ENCODE measurements around the gene WDR74. TPM values are rescaled to one million over a fixed set of nuclear protein-coding genes. Genes with fewer than 3 reads are reported as not detected.

Gene WDR74
- polyA plus RNA-seq, 1 donor: 37.2 TPM

DNA sequence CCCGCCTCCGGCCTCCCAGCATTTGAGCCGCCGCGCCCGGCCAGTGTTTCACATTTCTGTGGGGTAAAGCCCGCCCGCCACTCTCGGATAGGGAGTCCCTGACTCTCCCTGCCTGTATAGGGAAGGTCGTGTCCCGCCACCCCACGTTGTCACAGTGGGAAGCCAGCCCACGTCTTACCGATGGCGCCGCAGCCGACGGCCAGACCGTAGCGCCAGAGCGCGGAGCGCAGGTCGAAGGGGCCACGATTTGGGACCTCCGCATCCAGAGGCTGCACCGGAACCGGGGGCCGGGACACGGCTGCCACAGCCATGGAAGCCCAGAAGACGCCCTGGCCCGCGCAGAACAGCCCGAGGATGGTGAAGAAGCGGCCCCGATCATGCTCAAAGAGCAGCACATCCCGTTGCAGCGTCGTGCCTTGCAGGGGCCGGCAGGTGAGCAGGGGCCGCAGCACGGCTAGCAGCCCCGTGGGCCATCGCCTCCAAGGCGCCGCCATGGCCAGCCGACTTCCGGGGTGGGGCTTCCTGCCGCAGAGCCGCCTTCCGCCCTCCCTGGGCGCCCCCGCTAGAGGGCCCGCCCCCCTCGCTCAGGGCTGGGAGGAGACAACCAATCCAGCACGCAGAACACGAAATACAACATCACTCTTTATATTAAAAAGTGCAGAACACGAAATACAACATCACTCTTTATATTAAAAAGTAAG lies 47.7 kb downstream of the WDR74 start, which contains the start of gene TMEM223:
TMEM223 (minus strand) TSS at position 506 of the 701 bp plus-strand sequence; CDS start at position 494, 12 bp downstream.
- peak; percentile 90 for DNase-seq

DNA sequence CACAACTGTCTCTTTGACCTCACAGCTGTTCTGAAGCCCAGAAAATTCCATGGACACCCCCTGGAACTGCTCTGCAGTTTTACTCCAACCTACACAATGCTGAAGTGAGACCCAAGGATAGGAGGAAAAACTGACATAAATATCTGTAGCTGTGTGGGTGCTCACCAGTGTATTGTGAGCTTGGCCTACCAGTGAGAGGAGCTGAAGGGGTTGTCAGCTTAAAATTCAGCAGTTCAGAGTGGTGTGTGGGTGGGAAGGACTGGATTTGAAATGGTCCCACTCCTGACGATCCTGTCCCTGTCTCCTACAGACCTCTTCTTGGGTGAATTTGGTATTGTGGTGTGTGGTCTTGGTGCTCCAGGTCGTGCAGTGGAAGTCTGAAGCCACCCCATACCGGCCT lies 49.8 kb downstream of the WDR74 start:
- no peak for DNase-seq

- DNase-seq: no peak
These were observed 50.4 kb downstream of the WDR74 start for GRCh38 chr11:62788991-62789390.

DNA sequence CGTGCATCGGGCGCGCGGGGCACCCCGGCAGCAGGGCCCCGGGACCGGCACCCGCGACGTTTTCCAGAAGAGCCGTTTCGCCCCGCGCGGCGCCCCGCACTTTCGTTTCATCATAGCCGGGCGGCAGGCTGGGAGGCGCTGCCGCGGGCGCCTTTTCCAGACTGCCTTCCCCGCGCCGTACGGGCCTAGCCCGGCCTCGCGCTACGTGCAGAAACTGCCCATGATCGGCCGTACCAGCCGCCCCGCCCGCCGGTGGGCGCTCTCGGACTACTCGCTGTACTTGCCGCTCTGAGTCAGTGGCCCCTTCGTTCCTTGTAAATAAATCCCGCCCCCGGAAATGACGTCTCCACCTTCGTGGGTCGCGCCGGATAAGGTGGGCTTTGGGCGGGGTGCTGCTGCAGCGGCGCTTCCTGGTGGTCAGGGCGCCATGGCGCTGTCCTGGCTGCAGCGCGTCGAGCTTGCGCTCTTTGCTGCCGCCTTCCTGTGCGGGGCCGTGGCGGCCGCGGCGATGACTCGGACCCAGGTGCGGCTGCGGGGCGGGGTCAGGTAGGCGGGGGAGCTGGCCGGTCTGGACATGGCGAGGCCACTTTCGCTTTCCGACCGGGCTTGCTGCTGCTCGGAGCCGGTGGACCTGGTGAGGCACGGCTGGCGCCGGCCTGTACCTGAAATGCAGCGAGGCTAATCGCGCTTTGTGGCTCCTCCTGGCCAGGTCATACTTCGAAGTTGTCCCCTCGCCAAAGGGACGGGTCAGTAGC lies 52.2 kb downstream of the WDR74 start, which contains the start of gene TMEM179B:
TMEM179B (plus strand) TSS at position 398 of the 755 bp plus-strand sequence; CDS start at position 428, 30 bp downstream.
- peak; percentile 99 for DNase-seq

GRCh38 chr11:62786318-62787004 lies 52.9 kb downstream of the WDR74 start:
- DNase-seq: peak; percentile 91

Other genes starting within 250 kb of the WDR74 start
- gene TUT1, start 248.1 kb downstream of the WDR74 start, polyA plus RNA-seq (ENCODE audit: insufficient read length): 16.9 TPM
- 42.0 TPM for gene MTA2, start 237.7 kb downstream of the WDR74 start, polyA plus RNA-seq (ENCODE audit: insufficient read length)
- gene EML3, start 226.8 kb downstream of the WDR74 start, polyA plus RNA-seq (ENCODE audit: insufficient read length): 20.7 TPM
- gene ROM1, start 226.3 kb downstream of the WDR74 start, polyA plus RNA-seq (ENCODE audit: insufficient read length): 0.90 TPM
- 21.4 TPM for gene B3GAT3, start 217.6 kb downstream of the WDR74 start, polyA plus RNA-seq (ENCODE audit: insufficient read length)
- 161 TPM for gene GANAB, start 193.0 kb downstream of the WDR74 start, polyA plus RNA-seq (ENCODE audit: insufficient read length)
- gene INTS5, start 186.3 kb downstream of the WDR74 start, polyA plus RNA-seq (ENCODE audit: insufficient read length): 13.3 TPM
- 31.3 TPM for gene C11orf98, start 174.4 kb downstream of the WDR74 start, polyA plus RNA-seq (ENCODE audit: insufficient read length)
- gene CSKMT, start 174.3 kb downstream of the WDR74 start, polyA plus RNA-seq (ENCODE audit: insufficient read length): 3.3 TPM
- 5.8 TPM for gene UQCC3, start 167.9 kb downstream of the WDR74 start, polyA plus RNA-seq (ENCODE audit: insufficient read length)
- gene LBHD1, start 167.3 kb downstream of the WDR74 start, polyA plus RNA-seq (ENCODE audit: insufficient read length): 7.1 TPM
- 143 TPM for gene UBXN1, start 160.5 kb downstream of the WDR74 start, polyA plus RNA-seq (ENCODE audit: insufficient read length)
- gene LRRN4CL, start 150.1 kb downstream of the WDR74 start, polyA plus RNA-seq (ENCODE audit: insufficient read length): 14.2 TPM
- 20.8 TPM for gene BSCL2, start 132.2 kb downstream of the WDR74 start, polyA plus RNA-seq (ENCODE audit: insufficient read length)
- 0.61 TPM for gene GNG3, start 131.9 kb downstream of the WDR74 start, polyA plus RNA-seq (ENCODE audit: insufficient read length)
- gene HNRNPUL2, start 112.1 kb downstream of the WDR74 start, polyA plus RNA-seq (ENCODE audit: insufficient read length): 43.6 TPM
- gene TTC9C, start 111.1 kb downstream of the WDR74 start, polyA plus RNA-seq (ENCODE audit: insufficient read length): 28.3 TPM
- gene ZBTB3, start 85.4 kb downstream of the WDR74 start, polyA plus RNA-seq (ENCODE audit: insufficient read length): 4.0 TPM
- gene POLR2G, start 78.0 kb downstream of the WDR74 start, polyA plus RNA-seq (ENCODE audit: insufficient read length): 83.5 TPM
- gene TAF6L, start 68.2 kb downstream of the WDR74 start, polyA plus RNA-seq (ENCODE audit: insufficient read length): 20.3 TPM
- 29.2 TPM for gene TMEM179B, start 52.2 kb downstream of the WDR74 start, polyA plus RNA-seq (ENCODE audit: insufficient read length)
- 16.7 TPM for gene TMEM223, start 47.6 kb downstream of the WDR74 start, polyA plus RNA-seq (ENCODE audit: insufficient read length)
- gene NXF1, start 34.1 kb downstream of the WDR74 start, polyA plus RNA-seq (ENCODE audit: insufficient read length): 75.4 TPM
- gene STX5, start 7.5 kb downstream of the WDR74 start, polyA plus RNA-seq (ENCODE audit: insufficient read length): 31.7 TPM
- not detected for gene TEX54, start 6.7 kb downstream of the WDR74 start, polyA plus RNA-seq (ENCODE audit: insufficient read length)
- 43.3 TPM for gene SLC3A2, start 41.3 kb upstream of the WDR74 start, polyA plus RNA-seq (ENCODE audit: insufficient read length)
- not detected for gene CHRM1, start 81.8 kb upstream of the WDR74 start, polyA plus RNA-seq (ENCODE audit: insufficient read length)
- gene SLC22A6, start 145.4 kb upstream of the WDR74 start, polyA plus RNA-seq (ENCODE audit: insufficient read length): not detected
- not detected for gene SLC22A8, start 176.3 kb upstream of the WDR74 start, polyA plus RNA-seq (ENCODE audit: insufficient read length)

Measured in hindlimb muscle (tissue), 1 donor.